Right atrium auricular region (tissue), 2 donors: ENCODE measurements around the gene ZDHHC7. TPM values are rescaled to one million over a fixed set of nuclear protein-coding genes. Genes with fewer than 3 reads are reported as not detected.
A peak's percentile ranks its signal among the peaks of the same experiment; 100 is the strongest.
"Not testable (repeated sequence)": the region's sequence is repeated elsewhere in the genome, so short reads cannot be mapped to it uniquely, and the experiment has no call there.

Experiments used
- DNase-seq: peaks from one replicate; pipeline ENCODE4 v3.0.0-alpha.2; 2019; ENCODE audit warnings: low spot score
- H3K27ac ChIP-seq, 2 donors: fragments of 200-600 bp; sonication (generic); 1 replicate in 1 of 2; 2 replicates in 1 of 2; pipeline ENCODE4 v1.5.1; 2016 to 2019
- H3K27me3 ChIP-seq, 2 donors: fragments of 200-600 bp; sonication (generic); one replicate each; pipeline versions ENCODE4 v1.5.1 to v1.6.0; 2017 to 2019
- H3K36me3 ChIP-seq: fragments of 200-600 bp; sonication (generic); one replicate; pipeline ENCODE4 v1.5.1; 2016
- H3K4me1 ChIP-seq, 2 donors: fragments of 200-600 bp; sonication (generic); one replicate each; pipeline versions ENCODE4 v1.5.1 to v1.6.0; 2017 to 2019
- H3K4me3 ChIP-seq, 2 donors: fragments of 200-600 bp; sonication (generic); 1 replicate in 1 of 2; 2 replicates in 1 of 2; pipeline ENCODE4 v1.5.1; 2017 to 2019; ENCODE audit warnings: mild to moderate bottlenecking in 1 of 2, moderate library complexity in 1 of 2
- H3K9me3 ChIP-seq, 2 donors: fragments of 200-600 bp; sonication (generic); one replicate each; pipeline ENCODE4 v1.5.1; 2019
- CTCF ChIP-seq, 2 donors: fragments of 200-600 bp; sonication (generic); IDR thresholded peaks; one replicate each; pipeline ENCODE4 v1.5.1; 2019; ENCODE audit warnings: antibody characterized with exemption in 2 of 2
- total RNA-seq, 2 donors: library from RNA; depleted of rRNA; stranded (reverse); fragments of >200 nt; gene quantifications; one replicate each; pipeline ENCODE4 v1.1.0, GENCODE V29; 2016

ZDHHC7 gene
- total RNA-seq, 2 donors from 2014 or later, result 36.0 to 48.7 TPM

- Histone ChIP-seq H3K4me1 (no peaks in the 10 kb centered on the region), H3K36me3 (no peaks in the 10 kb centered on the region), H3K27me3 (no peaks in the 10 kb centered on the region), H3K9me3 (no peaks in the 10 kb centered on the region), H3K27ac (no peak overlapping the region), H3K4me3 (no peak overlapping the region)
- TF ChIP-seq CTCF (IDR thresholded peaks at IDR 0.05), result no peak
- no peak for DNase-seq
Observed at GRCh38 chr16:84940670-84941551, 70.4 kb downstream of the ZDHHC7 start.

GRCh38 chr16:84938616-84939015 lies 72.7 kb downstream of the ZDHHC7 start:
- not testable (repeated sequence) for H3K27me3 ChIP-seq

DNA sequence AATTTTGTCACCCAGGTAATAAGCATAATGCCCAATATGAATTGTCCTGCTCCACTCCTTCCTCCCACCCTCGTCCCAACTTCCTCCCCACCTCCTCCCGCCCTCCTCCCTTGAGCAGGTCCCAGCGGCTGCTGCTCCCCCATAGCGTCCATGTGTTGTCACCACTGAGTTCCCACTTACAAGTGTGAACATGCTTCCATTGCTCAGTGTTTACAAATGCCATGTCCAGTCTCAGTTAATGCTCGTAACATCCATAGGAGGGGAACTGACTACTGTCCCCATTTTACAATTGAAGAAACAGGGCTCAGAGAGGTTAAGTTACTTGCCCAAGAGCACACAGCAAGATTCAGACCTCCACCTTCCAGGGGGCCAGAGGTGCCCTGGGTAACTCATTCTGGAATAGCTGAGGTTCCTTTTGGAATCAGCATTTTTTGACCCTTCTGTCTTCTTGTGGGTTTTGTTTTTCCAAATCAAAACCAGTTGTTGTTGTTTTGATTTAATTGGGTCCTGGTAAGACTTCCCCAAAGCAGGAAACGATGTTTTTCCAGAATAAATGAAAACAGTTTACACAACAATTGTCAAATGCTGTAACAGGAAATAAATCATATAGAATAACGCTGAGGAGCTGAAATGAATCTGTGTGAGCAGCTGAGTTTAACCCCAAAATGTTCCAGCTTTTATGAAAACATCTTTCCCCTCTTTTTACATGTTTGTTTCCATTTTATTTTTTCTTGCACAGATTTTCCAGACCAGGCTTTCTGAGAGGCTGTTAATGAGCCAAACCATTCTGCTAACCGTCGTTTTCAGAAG lies 73.9 kb downstream of the ZDHHC7 start:
- no peaks in the 10 kb centered on the region for H3K9me3 ChIP-seq
- peaks cover 0 to 21% of the 10 kb centered on the region in 2 donors for H3K4me1 ChIP-seq
- no peak overlapping the region for H3K4me3 ChIP-seq
- no peak for DNase-seq
- no peak overlapping the region for H3K27ac ChIP-seq
- H3K27me3 ChIP-seq, result no peaks in the 10 kb centered on the region
- H3K36me3 ChIP-seq, result no peaks in the 10 kb centered on the region
- no peak for TF ChIP-seq CTCF (IDR thresholded peaks at IDR 0.05)

More at GRCh38 chr16:84938616-84939015, 72.7 kb downstream of the ZDHHC7 start:
- not testable (repeated sequence) for H3K27ac ChIP-seq, H3K4me3 ChIP-seq, H3K36me3 ChIP-seq, DNase-seq, H3K9me3 ChIP-seq, H3K4me1 ChIP-seq

DNA sequence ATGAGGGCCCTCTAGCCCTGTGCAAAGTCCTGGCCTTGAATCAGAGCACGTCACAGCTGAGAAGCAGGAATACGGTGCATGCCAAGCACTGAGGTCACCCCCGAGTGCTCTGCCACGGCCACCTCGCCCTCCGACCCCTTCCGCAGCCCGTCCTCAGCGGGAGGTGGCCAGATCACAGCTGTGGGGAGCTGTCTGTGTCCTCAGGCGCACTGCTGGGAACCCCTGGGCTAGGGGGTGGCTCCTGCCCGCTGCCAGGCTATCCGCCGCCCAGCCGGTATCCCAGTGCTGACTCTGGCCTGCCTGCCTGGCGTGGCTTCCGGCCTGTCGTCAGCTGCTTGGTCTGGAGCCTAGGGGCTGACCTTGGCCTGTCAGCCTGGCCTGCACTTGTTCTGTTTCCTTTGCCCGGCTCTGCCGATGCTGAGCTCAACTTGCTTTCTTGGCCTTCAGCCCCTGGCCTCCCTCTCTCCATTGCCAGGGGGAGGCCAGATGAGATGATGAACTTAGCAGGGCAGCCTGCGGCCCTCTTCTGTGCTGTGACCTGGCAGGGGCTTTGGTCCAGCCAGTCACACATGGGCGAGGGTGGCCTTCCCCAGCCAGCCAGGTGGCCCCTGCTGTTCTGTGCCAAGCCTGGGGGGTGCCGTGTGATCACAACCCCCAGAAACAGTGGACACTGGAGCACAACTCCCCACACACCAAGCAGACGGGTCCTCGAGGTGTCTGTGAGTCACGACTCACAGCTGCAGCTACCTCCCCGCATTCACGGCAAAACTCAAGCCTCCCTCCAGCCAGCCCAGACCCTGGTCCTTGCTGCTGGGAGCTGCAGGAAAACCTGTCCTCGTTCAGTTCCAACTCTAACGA lies 77.3 kb downstream of the ZDHHC7 start:
- Histone ChIP-seq H3K27me3 (no peaks in the 10 kb centered on the region), H3K36me3 (no peaks in the 10 kb centered on the region), H3K9me3 (no peaks in the 10 kb centered on the region), H3K4me3 (no peak overlapping the region), H3K27ac (peak overlapping the region; percentile 78 to 92), H3K4me1 (peaks cover 0 to 35% of the 10 kb centered on the region in 2 donors)
- peak; percentile 88 for DNase-seq
- TF ChIP-seq CTCF (IDR thresholded peaks at IDR 0.05), result no peak

DNA sequence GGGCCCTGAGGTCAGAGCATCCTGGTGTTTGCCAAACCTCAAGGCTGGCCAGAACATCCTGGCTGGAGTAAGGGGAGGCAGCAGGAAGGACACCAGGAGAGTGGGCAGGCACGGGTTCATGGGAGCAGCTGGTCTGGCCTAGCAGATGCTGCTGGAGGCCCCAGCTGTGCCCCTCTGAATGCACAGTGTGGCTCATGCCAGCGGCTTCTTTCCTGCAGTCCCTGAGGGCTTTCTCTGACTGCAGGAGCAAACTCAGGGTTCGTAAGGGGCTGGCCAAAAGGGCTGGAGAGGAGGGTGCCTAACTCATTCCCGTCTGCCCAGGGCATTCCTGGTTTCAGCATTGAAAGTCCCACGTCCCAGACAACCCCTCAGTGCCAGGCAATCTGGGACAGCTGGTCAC lies 78.7 kb downstream of the ZDHHC7 start:
- Histone ChIP-seq H3K36me3 (no peaks in the 10 kb centered on the region), H3K9me3 (no peaks in the 10 kb centered on the region), H3K4me3 (no peak overlapping the region), H3K27me3 (no peaks in the 10 kb centered on the region), H3K4me1 (peaks cover 0 to 48% of the 10 kb centered on the region in 2 donors), H3K27ac (peak overlapping the region; percentile 78 to 92)
- no peak for TF ChIP-seq CTCF (IDR thresholded peaks at IDR 0.05)
- no peak for DNase-seq
